H1 (cell line): Measurements from ENCODE around the gene NR4A1. TPM values are rescaled to one million over a fixed set of nuclear protein-coding genes. Genes with fewer than 3 reads are reported as not detected.

Experiments
- CTCF ChIA-PET: fragments of 300-600 bp; sonication (Branson Sonifier 250); formaldehyde crosslinking; loops from one replicate; lab custom pipeline; 2021; ENCODE audit not compliant: partially characterized antibody; lab: Charles Lee
- POLR2A ChIA-PET: fragments of 300-600 bp; sonication (Branson Sonifier 250); formaldehyde crosslinking; loops from one replicate; lab custom pipeline; 2021; ENCODE audit warnings: inconsistent platforms; ENCODE audit not compliant: partially characterized antibody; lab: Charles Lee
- DNase-seq, 2 experiments: peaks; one replicate each; pipeline versions ENCODE4 v3.0.0 to v3.0.0-alpha.2; 2010 to 2022; ENCODE audit warnings: low spot score in 2 of 2, low read depth in 1 of 2, mixed read lengths in 1 of 2
- FAIRE-seq: peaks from 2 replicates; lab custom pipeline; 2011; peaks lifted over from hg19 to GRCh38; lab: Jason Lieb, UNC
- H2AFZ ChIP-seq: 2 replicates; pipeline ENCODE4 v1.8.1; 2012; ENCODE audit warnings: low read length, inconsistent platforms
- H2AK5ac ChIP-seq: 2 replicates; pipeline ENCODE4 v1.6.1; 2013; ENCODE audit warnings: low read depth, low read length
- H2BK120ac ChIP-seq: replicated peaks from 2 replicates; pipeline ENCODE3; 2013; ENCODE audit warnings: low read depth, low read length, inconsistent platforms
- H2BK12ac ChIP-seq: 2 replicates; pipeline ENCODE4 v1.6.1; 2013; ENCODE audit warnings: low read depth, low read length
- H2BK15ac ChIP-seq: 2 replicates; pipeline ENCODE4 v1.6.1; 2013; ENCODE audit warnings: low read length
- H2BK20ac ChIP-seq: 2 replicates; pipeline ENCODE4 v1.6.1; 2013; ENCODE audit warnings: low read length
- H2BK5ac ChIP-seq: 2 replicates; pipeline ENCODE4 v1.6.1; 2013; ENCODE audit warnings: low read depth, low read length
- H3K14ac ChIP-seq: 2 replicates; pipeline ENCODE4 v1.6.1; 2013; ENCODE audit warnings: inconsistent platforms; ENCODE audit not compliant: insufficient read length
- H3K18ac ChIP-seq: 2 replicates; pipeline ENCODE4 v1.6.1; 2013; ENCODE audit warnings: low read length; ENCODE audit errors: extremely low read depth
- H3K23ac ChIP-seq: 2 replicates; pipeline ENCODE4 v1.6.1; 2013; ENCODE audit warnings: inconsistent platforms; ENCODE audit not compliant: insufficient read length
- H3K23me2 ChIP-seq: 2 replicates; pipeline ENCODE4 v1.6.1; 2013; ENCODE audit warnings: low read depth, low read length
- H3K27ac ChIP-seq: 2 replicates; pipeline ENCODE4 v1.6.1; 2011; ENCODE audit warnings: low read depth, low read length, inconsistent platforms
- H3K27me3 ChIP-seq, 4 experiments: replicated peaks in 1 of 4; 1 replicate in 1 of 4; 2 replicates in 3 of 4; pipeline versions ENCODE4 v1.6.1 to v1.8.1; 2011 to 2013; ENCODE audit warnings: low read length in 3 of 4, mild to moderate bottlenecking in 3 of 4, inconsistent platforms in 2 of 4, mixed read lengths in 2 of 4, moderate library complexity in 1 of 4; ENCODE audit not compliant: control insufficient read depth in 3 of 4, insufficient read depth in 3 of 4; ENCODE audit errors: extremely low read depth in 1 of 4
- H3K36me3 ChIP-seq, 4 experiments: 2 replicates each; pipeline versions ENCODE4 v1.6.1 to v1.8.1; 2011 to 2013; ENCODE audit warnings: mild to moderate bottlenecking in 4 of 4, low read length in 3 of 4, moderate library complexity in 2 of 4, control low read depth in 1 of 4, inconsistent platforms in 1 of 4; ENCODE audit not compliant: insufficient read depth in 4 of 4, control insufficient read depth in 2 of 4
- H3K4ac ChIP-seq: replicated peaks from 2 replicates; pipeline ENCODE3; 2013; ENCODE audit warnings: low read length, low read depth, mixed read lengths, inconsistent platforms; ENCODE audit not compliant: insufficient read length
- H3K4me1 ChIP-seq, 4 experiments: replicated peaks in 1 of 4; 1 replicate in 1 of 4; 2 replicates in 3 of 4; pipeline versions ENCODE4 v1.6.1 to v1.8.1; 2011 to 2013; ENCODE audit warnings: low read length in 3 of 4, inconsistent platforms in 2 of 4, mixed read lengths in 1 of 4; ENCODE audit not compliant: insufficient read depth in 4 of 4, control insufficient read depth in 3 of 4
- H3K4me2 ChIP-seq, 2 experiments: 2 replicates each; pipeline versions ENCODE4 v1.6.1 to v1.8.1; 2011 to 2013; ENCODE audit warnings: low read depth in 2 of 2, low read length in 2 of 2, control low read depth in 1 of 2, inconsistent platforms in 1 of 2, mild to moderate bottlenecking in 1 of 2; ENCODE audit not compliant: insufficient read depth in 1 of 2
- H3K4me3 ChIP-seq, 4 experiments: fragments of 200-600, 300-600 bp in 1 of 4; sonication (generic), shearing (Covaris generic), sonication (Bioruptor Twin) in 1 of 4; 2 replicates each; pipeline versions ENCODE4 v1.5.1 to v1.8.1; 2011 to 2016; ENCODE audit warnings: low read length in 4 of 4, low read depth in 3 of 4, control low read depth in 2 of 4, inconsistent platforms in 2 of 4, mild to moderate bottlenecking in 2 of 4, mixed read lengths in 1 of 4, moderate library complexity in 1 of 4; ENCODE audit not compliant: insufficient read depth in 2 of 4; ENCODE audit errors: extremely low read depth in 1 of 4
- H3K56ac ChIP-seq: replicated peaks from 2 replicates; pipeline ENCODE3; 2013; ENCODE audit warnings: low read depth, mild to moderate bottlenecking, mixed read lengths, low read length, inconsistent platforms; ENCODE audit not compliant: insufficient read length
- H3K79me1 ChIP-seq: 2 replicates; pipeline ENCODE4 v1.6.1; 2013; ENCODE audit warnings: low read depth, low read length, control low read depth
- H3K79me2 ChIP-seq, 2 experiments: 2 replicates each; pipeline versions ENCODE4 v1.6.1 to v1.8.1; 2012 to 2013; ENCODE audit warnings: low read length in 2 of 2, mild to moderate bottlenecking in 2 of 2, inconsistent platforms in 1 of 2; ENCODE audit not compliant: insufficient read depth in 2 of 2, control insufficient read depth in 1 of 2
- H3K9ac ChIP-seq, 4 experiments: replicated peaks in 1 of 4; 1 replicate in 1 of 4; 2 replicates in 3 of 4; pipeline versions ENCODE4 v1.6.1 to v1.8.1; 2011 to 2013; ENCODE audit warnings: low read depth in 3 of 4, low read length in 3 of 4, control low read depth in 2 of 4, mild to moderate bottlenecking in 2 of 4, moderate library complexity in 2 of 4, inconsistent platforms in 1 of 4; ENCODE audit errors: extremely low read depth in 1 of 4
- H3K9me3 ChIP-seq, 2 experiments: 2 replicates each; pipeline versions ENCODE4 v1.6.1 to v1.8.1; 2012 to 2013; ENCODE audit warnings: mild to moderate bottlenecking in 2 of 2, moderate library complexity in 2 of 2, control low read depth in 1 of 2, inconsistent platforms in 1 of 2, low read depth in 1 of 2, low read length in 1 of 2, mixed read lengths in 1 of 2; ENCODE audit not compliant: insufficient read depth in 2 of 2
- H4K20me1 ChIP-seq, 2 experiments: replicated peaks in 1 of 2; 2 replicates each; pipeline versions ENCODE3 to v1.8.1; 2011 to 2013; ENCODE audit warnings: inconsistent platforms in 2 of 2, low read length in 2 of 2, mild to moderate bottlenecking in 1 of 2; ENCODE audit not compliant: insufficient read depth in 2 of 2, control insufficient read depth in 1 of 2
- H4K5ac ChIP-seq: 2 replicates; pipeline ENCODE4 v1.6.1; 2013; ENCODE audit warnings: low read length, low read depth, mixed read lengths, inconsistent platforms; ENCODE audit not compliant: insufficient read length
- H4K8ac ChIP-seq: 2 replicates; pipeline ENCODE4 v1.8.0; 2013; ENCODE audit warnings: mild to moderate bottlenecking, moderate library complexity, low read length, inconsistent platforms; ENCODE audit not compliant: insufficient read depth; ENCODE audit errors: extremely low read depth
- H4K91ac ChIP-seq: replicated peaks from 2 replicates; pipeline ENCODE3; 2013; ENCODE audit warnings: low read length, mixed read lengths, inconsistent platforms; ENCODE audit not compliant: insufficient read length
- CTBP2 ChIP-seq: IDR thresholded peaks from 2 replicates; pipeline ENCODE4 v1.7.0; 2011; ENCODE audit warnings: borderline replicate concordance, mild to moderate bottlenecking, moderate library complexity, mixed read lengths, low read length; ENCODE audit not compliant: insufficient read depth, insufficient read length
- EP300 ChIP-seq, 2 experiments: IDR thresholded peaks; 1 replicate in 1 of 2; 2 replicates in 1 of 2; pipeline ENCODE4 v1.6.1; 2011 to 2012; ENCODE audit warnings: low read depth in 2 of 2, low read length in 2 of 2, mild to moderate bottlenecking in 2 of 2, borderline replicate concordance in 1 of 2, inconsistent platforms in 1 of 2, moderate library complexity in 1 of 2
- HDAC6 ChIP-seq: IDR thresholded peaks from one replicate; pipeline ENCODE4 v1.7.1; 2012; ENCODE audit warnings: low read depth, mild to moderate bottlenecking, inconsistent platforms, low read length, moderate library complexity
- MAFK ChIP-seq: IDR thresholded peaks from 2 replicates; pipeline ENCODE4 v1.6.1; 2012; ENCODE audit warnings: low read depth, mild to moderate bottlenecking, improper control_type of control experiment, low read length
- SIN3A ChIP-seq, 2 experiments: IDR thresholded peaks in 1 of 2; conservative IDR thresholded peaks in 1 of 2; 2 replicates each; pipeline ENCODE4 v1.6.1; 2011 to 2012; ENCODE audit warnings: low read length in 2 of 2, improper control_type of control experiment in 1 of 2, low read depth in 1 of 2, mild to moderate bottlenecking in 1 of 2
- SIX5 ChIP-seq: IDR thresholded peaks from 2 replicates; pipeline ENCODE4 v1.6.1; 2011; ENCODE audit warnings: mild to moderate bottlenecking, low read depth, low read length
- SP2 ChIP-seq: IDR thresholded peaks from 2 replicates; pipeline ENCODE4 v1.6.1; 2012; ENCODE audit warnings: mild to moderate bottlenecking, low read length, inconsistent platforms
- ZNF274 ChIP-seq: IDR thresholded peaks from 2 replicates; pipeline ENCODE4 v1.7.0; 2012; ENCODE audit warnings: low read length, borderline replicate concordance; ENCODE audit errors: extremely low read depth
- WGBS, 2 experiments: shearing (Covaris generic) in 1 of 2; methylation state at CpG; one replicate each; pipeline versions ENCODE4 v1.1.6 to v1.1.7; 2013 to 2015; ENCODE audit warnings: low lambda C conversion rate in 2 of 2, mixed read lengths in 2 of 2, inconsistent platforms in 1 of 2, low coverage in 1 of 2, missing lambda C conversion rate in 1 of 2; ENCODE audit not compliant: insufficient replicate concordance in 2 of 2, insufficient coverage in 1 of 2, insufficient read length in 1 of 2; ENCODE audit errors: extremely low coverage in 1 of 2, missing lambda C conversion rate in 1 of 2; 5-methylcytosine and 5-hydroxymethylcytosine counted together
- polyA plus RNA-seq, 7 experiments: library from polyadenylated mRNA; depleted of rRNA in 3 of 7; stranded (reverse) in 5 of 7; unstranded in 2 of 7; fragments of >200 nt in 5 of 7; fragments of 200-250 nt in 2 of 7; gene quantifications; 1 replicate in 5 of 7; 2 replicates in 1 of 7; 4 replicates in 1 of 7; pipeline versions ENCODE4 v1.2.1 to v1.2.3, GENCODE V29; 2011 to 2013; ENCODE audit warnings: missing spikeins in 2 of 7, mixed read lengths in 2 of 7
- total RNA-seq: library from RNA; stranded (reverse); fragmentation: NEBNext Ultra II Directional; extraction: Animal tissue kit (Norgen Biotek cat#: 25700); gene quantifications from 2 replicates; pipeline ENCODE4 v1.2.1, GENCODE V29; 2021
- TF ChIP-seq, protein P1 (sequence below): IDR thresholded peaks from 2 replicates; pipeline ENCODE4 v1.6.1; 2012; ENCODE audit warnings: low read length, inconsistent platforms

The NR4A1 gene
- total and polyA plus RNA-seq, 2 of the 8 experiments (the other 6 are each of a cell fraction or from before 2014, with no cell fraction given): 18.7 to 23.3 TPM

DNA sequence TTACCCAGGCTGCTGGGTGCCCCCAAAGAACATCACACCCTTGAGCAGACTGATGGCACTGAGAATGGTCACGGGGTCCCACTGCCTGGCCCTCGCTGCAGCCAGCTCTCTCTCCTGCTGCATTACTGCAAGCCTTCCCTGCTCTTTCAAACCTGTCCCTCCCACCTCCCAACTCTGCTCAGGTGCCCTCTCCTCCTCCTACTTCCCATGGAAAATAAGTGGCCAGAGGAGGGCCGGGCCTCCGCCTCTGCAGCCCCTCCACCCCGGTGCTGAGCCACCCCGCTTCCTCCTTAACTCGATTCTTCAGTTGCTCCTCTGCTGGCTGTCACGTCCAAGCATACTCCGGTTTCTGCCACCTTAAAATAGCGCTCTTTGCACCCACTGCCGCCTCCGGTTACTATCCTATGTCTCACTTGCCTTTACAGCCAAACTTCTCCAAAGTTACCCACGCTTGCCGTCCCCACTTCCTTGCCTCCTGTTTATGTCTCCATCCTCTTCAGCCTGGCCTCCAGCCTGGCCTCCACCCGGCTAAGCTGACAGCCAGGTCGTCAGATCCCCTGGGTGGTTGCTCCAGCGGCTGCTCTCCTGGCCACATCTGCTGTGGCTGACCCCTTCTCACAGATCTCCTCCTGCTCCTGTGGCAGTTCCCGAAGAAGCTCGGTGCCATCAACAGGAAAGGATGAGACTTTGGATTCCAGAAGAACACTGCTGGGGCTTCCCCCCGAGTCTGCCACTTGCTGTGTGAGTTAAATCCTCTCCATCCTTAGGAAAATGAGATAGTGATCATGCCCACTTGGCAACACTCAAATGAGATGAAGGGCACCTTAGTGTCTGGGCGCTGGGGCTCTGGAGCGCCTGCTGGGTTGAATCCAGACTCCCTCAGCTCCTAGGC lies 35.9 kb downstream of the NR4A1 start:
- H4K20me1 ChIP-seq: peaks cover 0 to 4% of the 10 kb centered on the region in 2 experiments
- H3K79me1 ChIP-seq: no peaks in the 10 kb centered on the region; the same call in 1 of the 2 replicates
- no peaks in the 10 kb centered on the region for H3K27me3 ChIP-seq
- no peak overlapping the region for H3K27ac ChIP-seq
- no peak overlapping the region for H3K4ac ChIP-seq
- 89% methylated on average over 22 of the region's 22 CpGs; no CpG with 5 or more reads in 1 of the 2 experiments for WGBS, 2 experiments
- H2AK5ac ChIP-seq: no peak overlapping the region
- DNase-seq (no peak), FAIRE-seq (no peak)
- H2BK20ac ChIP-seq: no peak overlapping the region
- H3K23ac ChIP-seq: no peak overlapping the region
- no peak overlapping the region for H4K5ac ChIP-seq
- CTCF ChIA-PET: interaction anchor here (0.7 to 11.5 kb wide), 8 partner anchors 20 to 96 kb away, joined by 3 to 205 read pairs (median 5); partner anchors contain the start of gene ATG101
- H2AFZ ChIP-seq: no peak overlapping the region
- H3K4me2 ChIP-seq: no peak overlapping the region
- no peak overlapping the region for H2BK120ac ChIP-seq
- no peak overlapping the region for H2BK15ac ChIP-seq
- no peak overlapping the region for H4K91ac ChIP-seq
- no peaks in the 10 kb centered on the region for H3K23me2 ChIP-seq
- H2BK12ac ChIP-seq: no peak overlapping the region
- no peak overlapping the region for H3K14ac ChIP-seq
- no peak overlapping the region for H3K18ac ChIP-seq
- peaks cover 0 to 10% (median 5%) of the 10 kb centered on the region in 4 experiments; a peak in 5 of 7 replicates for H3K4me1 ChIP-seq
- no peaks in the 10 kb centered on the region for H3K36me3 ChIP-seq
- H3K9ac ChIP-seq: no peak overlapping the region
- H3K79me2 ChIP-seq: no peaks in the 10 kb centered on the region
- H3K9me3 ChIP-seq: no peaks in the 10 kb centered on the region
- H4K8ac ChIP-seq: no peak overlapping the region
- H3K56ac ChIP-seq: no peak overlapping the region
- H2BK5ac ChIP-seq: peak overlapping the region; percentile 66; the same call in 1 of the 2 replicates
- H3K4me3 ChIP-seq: no peak overlapping the region
- POLR2A ChIA-PET: interaction anchor here (1.2 to 2.1 kb wide), 3 partner anchors 7 to 862 kb away, joined by 3 to 7 read pairs (median 4); partner anchors contain the start of genes KRT18 and SMIM41
- no peak for TF ChIP-seq HDAC6
- no peak for TF ChIP-seq CTBP2
- TF ChIP-seq MAFK: no peak
- no peak for TF ChIP-seq SIX5
- no peak for TF ChIP-seq ZNF274
- no peak for TF ChIP-seq SIN3A (conservative IDR thresholded peaks at IDR 0.05 in 1 of 2, IDR thresholded peaks at IDR 0.05 in 1 of 2; ENCODE audit: low read depth in 1 of 2, low read length in 2 of 2)
- TF ChIP-seq, protein P1, sequence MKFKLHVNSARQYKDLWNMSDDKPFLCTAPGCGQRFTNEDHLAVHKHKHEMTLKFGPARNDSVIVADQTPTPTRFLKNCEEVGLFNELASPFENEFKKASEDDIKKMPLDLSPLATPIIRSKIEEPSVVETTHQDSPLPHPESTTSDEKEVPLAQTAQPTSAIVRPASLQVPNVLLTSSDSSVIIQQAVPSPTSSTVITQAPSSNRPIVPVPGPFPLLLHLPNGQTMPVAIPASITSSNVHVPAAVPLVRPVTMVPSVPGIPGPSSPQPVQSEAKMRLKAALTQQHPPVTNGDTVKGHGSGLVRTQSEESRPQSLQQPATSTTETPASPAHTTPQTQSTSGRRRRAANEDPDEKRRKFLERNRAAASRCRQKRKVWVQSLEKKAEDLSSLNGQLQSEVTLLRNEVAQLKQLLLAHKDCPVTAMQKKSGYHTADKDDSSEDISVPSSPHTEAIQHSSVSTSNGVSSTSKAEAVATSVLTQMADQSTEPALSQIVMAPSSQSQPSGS: no peak
- no peak for TF ChIP-seq SP2
- no peak for TF ChIP-seq EP300 (IDR thresholded peaks at IDR 0.05; ENCODE audit: borderline replicate concordance in 1 of 2, low read depth in 2 of 2, low read length in 2 of 2)
